GM12891 (cell line): Measurements from ENCODE around the gene ZNF14.

Source experiments
- POLR2A ChIP-seq: IDR thresholded peaks from 2 replicates; pipeline ENCODE4 v1.6.1; 2011; ENCODE audit warnings: low read depth, low read length, control low read depth
- POLR2AphosphoS5 ChIP-seq: IDR thresholded peaks from 2 replicates; pipeline ENCODE4 v1.6.1; 2011; ENCODE audit warnings: low read depth, low read length, control low read depth
- POU2F2 ChIP-seq: IDR thresholded peaks from 2 replicates; pipeline ENCODE4 v1.6.1; 2011; ENCODE audit warnings: low read depth, mild to moderate bottlenecking, control low read depth, low read length, moderate library complexity
- TAF1 ChIP-seq: IDR thresholded peaks from 2 replicates; pipeline ENCODE4 v1.6.1; 2011; ENCODE audit warnings: low read depth, low read length, control low read depth

DNA sequence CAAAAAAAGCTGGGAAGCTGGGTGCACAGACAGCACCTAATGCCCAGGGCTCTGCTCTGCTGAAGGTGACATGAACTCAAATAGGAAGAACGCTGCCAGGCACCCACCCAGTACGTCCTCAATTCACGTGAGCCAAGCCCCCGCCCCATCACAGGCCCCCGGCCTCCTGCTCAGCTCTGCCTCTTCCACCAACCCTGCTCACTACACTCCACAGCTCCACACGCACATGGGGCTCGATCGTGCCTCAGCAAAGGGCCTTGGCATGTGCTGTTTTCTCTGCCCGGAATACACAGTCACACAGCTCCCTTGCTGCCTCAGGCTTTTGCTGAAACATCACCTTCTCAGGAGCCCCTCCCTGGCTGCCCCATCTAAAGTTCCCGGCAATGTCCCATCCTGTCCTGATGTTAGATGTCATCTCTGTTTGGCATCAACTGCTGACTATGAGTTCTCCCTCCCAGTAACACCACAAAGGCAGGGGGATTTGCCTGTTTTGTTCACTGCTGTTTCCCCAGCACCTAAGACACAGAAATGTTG is 71.7 kb downstream of the ZNF14 start:
- TF ChIP-seq POLR2A (no peak), POLR2AphosphoS5 (no peak), POU2F2 (no peak), TAF1 (no peak)
